Measurements from ENCODE around the gene GATAD2B.

The GATAD2B gene

DNA sequence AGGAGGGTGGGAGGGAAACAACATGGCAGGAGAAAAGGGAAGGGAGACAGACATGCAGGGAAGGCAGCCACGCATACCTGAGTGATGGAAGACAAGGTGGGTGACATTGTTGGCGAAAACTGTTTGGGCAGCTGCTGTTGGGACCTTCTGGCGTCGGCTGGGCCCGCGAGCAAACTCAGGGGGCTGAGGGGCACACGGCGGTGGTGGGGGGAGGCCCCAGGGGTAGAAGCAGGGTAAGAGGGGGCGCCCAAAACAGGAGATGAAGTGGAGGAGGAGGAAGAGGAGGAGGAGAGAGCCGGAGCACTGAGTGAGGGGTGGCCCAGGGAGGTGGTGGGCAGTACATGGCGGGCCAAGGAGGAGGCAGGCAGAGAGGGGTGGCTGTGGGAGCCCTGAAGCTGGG, 28.4 kb upstream of the GATAD2B start:
- no peak for DNase-seq

DNA sequence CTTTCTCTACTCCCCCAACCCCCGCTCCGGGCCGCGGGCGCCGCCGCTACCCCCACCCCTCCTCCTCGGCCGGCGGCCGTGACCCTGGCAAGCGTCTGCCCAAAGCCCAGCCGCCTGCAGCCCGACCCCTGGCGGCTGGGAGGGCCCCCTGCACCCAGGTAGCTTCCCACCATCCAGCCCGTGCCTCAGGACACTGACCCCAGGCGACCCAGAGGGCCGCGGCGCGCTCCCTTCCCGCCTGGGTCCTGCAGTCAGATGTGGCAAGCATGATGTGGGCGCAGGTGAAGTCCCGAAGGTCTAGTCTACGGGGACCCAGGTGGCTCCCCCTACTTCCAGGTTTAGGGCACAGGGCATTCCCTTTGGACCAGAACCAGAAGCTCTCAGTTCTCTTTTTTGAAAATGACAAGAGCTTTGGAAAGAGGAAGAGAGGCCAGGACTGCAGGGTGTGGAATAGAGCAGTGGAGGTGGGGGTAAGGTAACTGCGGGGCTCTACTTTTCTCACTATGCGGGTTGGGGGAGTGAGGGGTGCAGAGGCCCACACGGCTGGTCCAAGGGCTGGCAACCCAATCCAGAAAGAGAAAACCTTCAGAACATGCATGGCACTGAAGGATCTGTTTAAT, 24.0 kb upstream of the GATAD2B start, which contains the start of gene DENND4B:
Gene DENND4B, minus strand, starts transcription at position 97 of the 620 bp plus-strand sequence. CDS start 2,344 bp downstream, outside the sequence.
- DNase-seq, result peak; percentile 99

DNA sequence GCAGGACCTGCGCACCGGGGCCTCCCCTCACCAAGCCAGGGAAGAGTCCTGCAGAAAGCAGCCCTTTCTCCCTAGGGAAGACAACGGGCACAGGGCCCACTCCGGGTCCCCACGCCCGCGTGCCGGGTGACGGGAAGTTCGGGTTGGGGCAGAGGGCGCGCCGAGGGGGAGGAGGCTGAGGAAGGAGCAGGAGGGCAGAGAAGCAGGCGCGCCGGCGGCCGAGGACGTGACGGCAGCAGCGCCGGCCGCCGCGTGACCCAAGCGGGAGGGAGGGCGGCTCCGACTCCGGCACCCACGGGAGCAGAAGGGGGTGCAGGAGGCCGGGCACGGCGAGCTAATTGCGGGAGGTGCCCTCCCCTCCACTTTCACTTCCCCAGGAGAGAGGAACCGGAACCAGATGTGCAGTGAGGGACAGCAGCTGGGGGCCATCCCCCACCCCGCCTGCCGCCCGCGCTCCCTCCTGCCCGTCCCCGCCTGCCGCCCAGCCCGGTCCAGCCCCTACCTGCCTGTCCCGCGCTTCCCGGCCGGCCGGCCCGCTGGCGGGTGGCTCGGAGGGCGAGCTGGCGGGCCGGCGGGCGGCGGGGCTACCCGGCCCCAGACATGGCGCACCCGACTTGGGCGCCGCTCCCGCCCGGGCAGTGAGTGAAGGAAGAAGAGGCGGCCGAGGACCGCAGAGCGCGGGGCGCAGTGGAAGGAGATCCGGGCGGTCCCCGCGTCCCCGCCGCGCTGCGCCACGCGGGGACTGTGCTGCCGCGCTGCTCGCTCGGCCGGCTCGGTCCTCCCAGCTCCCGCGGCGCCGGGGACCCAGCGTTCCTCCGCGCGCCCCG, 23.2 kb upstream of the GATAD2B start:
- DNase-seq, result peak; percentile 78

DNA sequence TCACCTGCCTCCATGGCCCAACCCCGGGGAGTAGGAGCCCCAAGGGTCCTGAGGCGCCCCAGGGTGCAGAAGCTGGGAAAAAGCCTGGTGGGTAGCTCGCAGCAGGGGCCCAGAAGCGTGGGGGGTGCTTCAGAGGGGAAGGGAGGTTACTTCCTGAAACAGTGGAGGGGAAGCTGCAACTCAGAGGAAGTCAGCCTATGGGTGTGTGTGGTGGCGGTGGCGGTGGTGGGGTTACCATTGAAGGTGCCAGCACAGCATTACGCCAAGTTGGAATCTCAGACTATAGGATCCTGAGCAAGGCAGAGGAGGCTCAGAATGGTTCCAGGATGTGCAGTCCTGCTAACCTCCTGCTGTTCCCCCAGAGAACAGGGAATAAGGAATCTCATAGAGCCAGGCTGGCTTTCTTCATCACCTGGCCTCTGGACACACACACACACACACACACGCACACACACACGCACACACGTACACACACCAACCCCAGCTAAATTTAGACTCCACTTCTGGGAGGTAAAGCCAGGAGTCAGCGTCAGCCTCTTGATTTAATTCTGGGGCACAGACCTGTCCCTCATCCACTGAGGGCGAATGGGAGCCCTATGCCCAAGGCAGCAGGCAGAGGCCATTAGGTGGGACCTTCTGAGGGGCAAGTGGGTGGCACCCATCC, 22.5 kb upstream of the GATAD2B start:
- DNase-seq, result no peak

DNA sequence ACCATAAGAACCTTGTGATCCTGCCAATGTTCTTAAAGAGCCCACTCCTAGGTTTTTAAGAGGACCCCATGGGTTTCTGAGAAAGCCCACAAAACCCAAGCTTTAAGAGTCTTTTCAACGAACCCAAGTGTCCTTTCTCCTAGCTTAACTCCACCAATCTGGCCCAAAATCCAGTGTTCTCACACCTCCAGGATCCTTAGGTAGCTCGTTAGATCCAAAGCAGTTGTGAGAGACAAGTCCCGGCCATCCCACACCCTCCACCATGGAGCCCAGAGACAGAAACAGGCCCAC, 22.0 kb upstream of the GATAD2B start:
- DNase-seq, result no peak

DNA sequence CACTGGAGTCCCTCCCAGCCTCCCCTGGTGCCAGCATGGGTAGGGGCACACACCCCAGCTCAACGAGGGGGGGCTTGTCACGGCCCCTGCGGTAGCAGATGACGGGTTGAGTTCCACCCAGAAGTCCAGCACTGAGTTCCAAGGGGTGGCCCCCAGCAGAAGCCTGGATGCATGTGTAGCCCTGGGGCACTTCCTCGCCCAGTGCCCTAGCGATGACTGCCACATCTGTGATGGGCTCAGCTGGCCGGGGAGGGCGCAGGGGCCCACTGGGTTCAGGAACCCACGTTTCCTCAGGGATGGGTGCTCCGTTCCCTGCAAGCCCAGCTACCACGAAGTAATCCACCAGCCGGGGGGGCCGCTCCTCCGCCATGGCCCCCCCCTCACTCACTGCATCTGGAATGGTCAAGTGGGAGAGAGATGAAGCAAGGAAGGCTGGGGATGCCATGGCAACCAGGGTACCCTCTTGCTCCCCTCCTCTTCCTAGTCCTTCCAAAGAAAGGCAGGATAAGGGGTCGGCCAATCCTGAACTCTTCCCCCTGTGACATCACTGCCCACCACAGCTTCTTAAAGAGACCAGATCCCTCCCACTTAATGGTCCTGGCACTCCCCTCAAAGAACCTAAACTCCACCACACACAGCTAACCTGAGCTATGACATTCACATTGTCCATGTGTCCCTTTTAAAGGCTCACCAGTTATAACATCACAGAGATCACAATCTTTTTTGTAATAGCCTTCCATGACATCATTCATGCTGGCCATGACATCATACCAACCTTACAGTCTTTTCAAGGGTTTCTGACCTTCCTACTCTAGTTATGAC, 21.4 kb upstream of the GATAD2B start:
- DNase-seq, result no peak

DNA sequence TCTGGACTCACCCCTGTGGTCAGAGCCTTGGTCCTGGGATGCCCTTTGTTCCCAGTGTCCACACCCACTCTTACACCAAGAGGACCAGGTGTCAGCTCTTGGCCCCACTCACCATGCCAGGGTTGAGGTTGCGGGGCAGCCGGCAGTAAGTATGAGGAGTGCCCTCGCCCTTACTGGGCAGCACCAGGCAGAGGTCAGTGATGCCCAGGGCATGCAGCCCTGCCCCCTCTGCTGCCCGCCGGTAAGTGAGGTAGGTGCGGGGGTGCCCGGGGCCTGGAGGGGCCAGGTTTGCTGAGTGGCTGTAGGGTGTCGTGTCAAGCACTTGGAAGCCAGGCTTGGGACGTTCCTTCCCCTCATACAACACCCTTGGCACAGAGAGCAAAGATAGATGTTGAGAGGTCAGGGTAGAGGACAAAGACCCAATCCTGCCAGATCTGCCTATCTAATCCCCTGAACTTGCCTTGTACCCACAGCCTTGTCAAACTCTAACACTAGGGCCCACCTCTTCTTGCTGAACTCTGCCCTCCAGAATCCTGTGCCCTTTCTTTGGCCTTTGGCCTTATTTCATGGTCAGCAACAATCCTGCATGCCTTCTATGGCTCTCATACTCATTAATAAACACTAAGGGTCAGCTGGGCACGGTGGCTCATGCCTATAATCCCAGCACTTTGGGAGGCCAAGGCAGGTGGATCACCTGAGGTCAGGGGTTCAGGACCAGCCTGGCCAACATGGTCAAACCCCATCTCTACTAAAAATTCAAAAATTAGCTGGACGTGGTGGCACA, 20.2 kb upstream of the GATAD2B start:
- DNase-seq, result no peak

DNA sequence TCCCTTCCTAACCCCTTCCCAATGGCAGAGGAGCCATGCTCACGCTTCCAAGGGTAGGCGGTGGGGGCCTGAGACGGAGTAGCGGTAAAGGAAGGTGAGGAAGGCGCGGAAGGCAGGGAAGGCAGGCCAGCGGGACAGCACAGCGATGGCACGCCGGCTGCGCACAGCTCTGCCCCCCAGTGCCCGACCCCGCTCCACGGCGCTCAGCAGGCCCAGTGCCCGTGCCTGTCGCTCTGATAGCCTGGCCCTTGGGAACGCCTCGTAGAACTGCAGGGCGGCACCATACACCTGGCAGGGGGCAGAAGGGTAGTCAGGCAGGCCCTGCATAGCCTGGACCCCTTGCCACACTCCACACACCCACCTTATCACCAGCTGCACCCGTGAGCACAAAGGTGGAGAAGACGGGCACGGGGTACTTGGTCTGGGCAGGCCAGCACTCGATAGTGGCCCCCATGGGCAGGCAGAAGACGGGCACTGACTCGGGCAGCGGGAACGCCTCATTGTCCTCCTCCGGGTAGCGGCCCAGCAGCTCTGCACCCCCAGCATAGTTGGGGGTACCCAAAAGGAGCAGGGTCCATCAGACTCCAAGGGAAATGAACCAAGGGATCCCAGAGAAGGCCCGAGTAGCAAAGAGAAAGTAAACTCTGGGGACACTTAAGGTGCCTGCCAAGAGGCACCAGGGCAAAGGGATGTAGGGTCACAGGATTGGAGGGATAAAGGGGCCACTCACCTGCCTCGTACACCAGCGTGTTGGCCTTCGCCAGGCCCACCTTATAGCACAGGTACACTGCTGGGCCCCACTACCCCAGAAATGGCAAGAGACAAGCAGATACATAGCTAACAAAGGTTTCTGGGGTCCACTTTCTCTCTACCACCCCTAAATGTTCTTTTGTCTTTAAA, 19.3 kb upstream of the GATAD2B start:
- DNase-seq, result no peak

DNA sequence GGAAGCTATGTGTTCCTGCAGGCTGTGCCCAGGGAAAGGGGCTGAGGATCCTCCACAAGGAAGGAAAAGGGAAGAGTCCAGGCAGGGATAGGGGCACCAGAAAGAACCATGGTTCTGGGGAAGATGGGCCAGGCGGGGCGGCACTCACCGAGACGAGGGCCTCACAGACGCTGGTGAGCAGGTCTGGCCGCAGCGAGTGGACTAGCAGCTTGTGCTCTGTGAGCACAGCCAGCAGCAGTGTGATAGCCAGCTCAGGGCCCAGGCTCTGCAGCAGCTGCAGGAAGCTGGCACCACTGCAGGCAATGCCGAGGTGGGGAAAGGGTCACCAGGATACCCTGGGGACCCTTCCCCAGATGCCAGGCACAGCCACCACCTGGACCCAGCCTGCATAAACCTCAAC, 18.0 kb upstream of the GATAD2B start:
- no peak for DNase-seq

DNA sequence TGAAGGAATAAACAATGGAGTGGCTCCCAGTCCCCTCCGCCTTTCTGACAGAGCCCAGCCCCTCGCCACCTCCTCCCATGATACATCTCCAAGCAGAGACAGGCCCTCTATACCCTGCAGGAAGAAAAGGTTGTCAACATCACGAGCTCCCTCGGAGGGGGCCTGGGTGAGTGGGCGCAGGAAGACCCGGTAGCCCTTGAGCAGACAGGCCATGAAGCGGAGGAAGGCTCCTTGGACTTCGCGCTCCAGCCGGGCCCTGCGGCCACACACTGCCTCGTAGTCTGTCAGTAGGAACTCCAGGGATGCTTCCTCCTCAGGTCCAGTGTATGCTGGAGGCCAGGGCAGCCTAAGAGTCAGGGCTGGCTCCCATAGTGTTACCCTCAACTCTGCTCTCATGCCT, 16.7 kb upstream of the GATAD2B start:
- DNase-seq, result no peak

DNA sequence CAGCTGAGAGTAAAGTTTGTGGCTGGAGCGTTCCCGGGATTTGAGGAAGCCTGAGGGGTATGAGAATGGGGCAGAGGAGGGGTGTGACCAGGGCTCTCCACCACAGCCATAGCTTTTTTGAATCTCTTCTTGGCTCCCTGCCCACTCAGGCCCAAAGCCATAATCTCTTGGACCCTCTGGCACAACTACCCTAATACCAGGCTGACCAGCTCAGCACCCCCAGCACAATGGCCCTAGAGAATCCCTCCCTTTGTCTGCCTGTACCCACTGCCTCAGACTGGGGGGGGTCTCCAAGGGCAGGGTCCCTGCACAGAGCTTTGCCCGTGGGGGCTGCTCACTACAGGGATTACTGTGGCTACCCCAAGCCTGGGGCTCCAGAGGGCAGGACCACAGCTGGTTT, 16.2 kb upstream of the GATAD2B start:
- no peak for DNase-seq

DNA sequence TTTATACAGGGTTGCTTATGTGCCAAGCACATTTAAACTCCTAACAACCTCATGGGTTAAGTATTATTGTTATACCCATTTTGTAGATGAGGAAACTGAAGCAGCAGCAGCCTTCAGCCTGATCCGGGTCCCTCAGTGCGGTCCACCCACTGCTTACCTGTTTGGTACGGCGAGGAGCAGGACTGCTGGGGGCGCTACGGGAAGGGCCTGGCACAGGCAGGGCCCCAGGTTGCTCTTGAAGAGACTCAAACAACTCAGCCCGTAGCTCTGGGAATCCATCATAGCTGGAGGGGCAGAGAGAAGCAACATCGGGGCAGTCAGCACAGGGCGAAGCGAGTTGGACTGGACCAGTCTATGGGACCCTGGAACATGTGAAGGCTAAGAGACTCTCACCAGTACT, 14.6 kb upstream of the GATAD2B start:
- DNase-seq, result no peak

DNA sequence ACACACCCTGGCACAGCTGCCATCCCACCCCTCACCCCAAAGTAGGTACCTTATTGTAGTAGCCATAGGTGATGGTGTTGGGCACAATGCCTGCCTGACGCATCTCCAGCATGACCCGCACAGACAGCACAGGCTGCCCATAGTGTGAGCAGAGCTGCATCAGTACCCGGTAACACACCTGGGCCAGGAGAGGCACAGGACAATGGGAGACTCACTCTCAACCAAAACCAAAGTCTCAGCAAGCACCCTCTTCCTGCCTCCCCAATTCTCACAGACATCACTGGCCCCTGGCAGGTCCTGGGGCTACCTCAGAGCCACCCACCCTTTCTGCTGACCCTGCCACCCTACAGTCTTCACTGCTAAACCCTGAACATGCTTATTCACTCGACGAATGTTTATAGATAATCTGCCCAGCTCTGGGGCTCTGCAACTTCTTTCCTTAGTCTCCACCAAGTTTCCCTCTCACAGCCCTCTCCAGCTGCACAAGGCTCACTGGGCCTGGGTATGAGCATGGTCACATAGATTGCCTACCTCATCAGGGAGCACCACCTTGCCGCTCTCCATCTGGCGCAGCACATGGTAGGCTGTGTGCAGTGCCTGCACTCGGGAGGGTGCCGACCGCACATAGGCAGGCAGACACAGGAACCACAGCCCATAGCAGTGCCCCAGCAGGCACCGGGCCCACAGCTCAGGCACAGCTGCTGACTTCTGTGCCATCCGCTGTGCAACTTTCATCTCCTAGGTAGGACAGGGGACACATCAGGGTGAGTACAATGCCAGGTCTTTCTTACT, 13.4 kb upstream of the GATAD2B start:
- DNase-seq, result no peak

DNA sequence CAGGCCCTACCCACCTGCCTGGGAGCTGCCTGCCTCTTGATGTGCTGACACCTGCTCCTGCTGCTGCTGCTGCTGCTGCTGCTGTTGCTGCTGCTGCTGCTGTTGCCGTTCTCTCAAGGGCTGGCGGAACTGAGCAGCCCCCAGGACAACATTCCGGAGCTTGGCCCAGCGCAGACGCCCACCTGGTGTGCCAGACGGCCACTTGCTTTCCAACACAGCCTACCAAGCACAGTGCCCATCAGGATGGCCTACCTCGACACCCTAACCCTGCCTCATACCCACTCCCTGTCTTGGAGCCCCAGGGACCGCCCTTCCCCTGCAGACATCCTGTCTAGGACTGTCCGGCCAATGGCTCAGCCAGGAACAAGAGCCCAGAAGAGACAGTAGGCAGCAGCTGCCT, 12.0 kb upstream of the GATAD2B start:
- no peak for DNase-seq

DNA sequence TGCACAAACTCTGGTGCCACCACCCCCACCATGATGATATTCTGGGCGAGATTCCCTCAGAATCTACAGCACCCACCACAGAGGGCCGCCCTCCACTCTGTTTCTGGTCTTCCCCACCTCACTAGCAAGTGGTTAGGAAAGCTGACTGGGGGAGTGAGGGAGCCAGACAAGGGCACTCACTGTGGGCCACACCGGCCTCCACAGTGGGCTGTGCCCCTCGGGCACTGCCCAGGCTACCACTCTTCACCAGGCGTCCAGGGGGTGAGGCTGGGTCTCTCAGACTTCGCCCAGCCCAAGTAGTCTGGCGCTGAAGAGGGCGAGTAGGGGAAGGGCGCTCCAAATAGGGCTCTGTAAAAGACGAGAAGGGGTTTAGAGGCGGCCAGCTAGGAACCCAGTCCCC, 11.2 kb upstream of the GATAD2B start:
- DNase-seq, result no peak

DNA sequence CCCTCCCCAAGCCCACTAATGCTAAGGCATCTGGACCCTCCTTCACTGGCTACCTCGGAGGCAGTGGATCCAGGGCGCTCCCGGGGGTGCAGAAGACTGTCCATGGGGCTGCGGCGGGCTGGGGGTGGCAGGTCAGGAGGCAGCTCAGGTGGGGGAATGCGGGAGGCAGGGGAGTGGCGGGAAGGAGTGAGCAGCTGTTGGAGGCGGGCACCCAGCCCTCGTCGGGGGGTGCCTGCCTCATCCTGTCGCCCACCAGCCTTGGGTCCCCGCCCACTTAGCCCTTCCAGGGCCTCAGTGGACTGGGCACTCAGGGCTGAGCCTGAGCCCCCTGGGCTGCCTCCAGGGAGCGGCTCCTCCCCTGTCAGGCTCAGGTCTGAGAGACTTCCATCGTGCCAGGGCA, 10.7 kb upstream of the GATAD2B start:
- DNase-seq, result no peak

DNA sequence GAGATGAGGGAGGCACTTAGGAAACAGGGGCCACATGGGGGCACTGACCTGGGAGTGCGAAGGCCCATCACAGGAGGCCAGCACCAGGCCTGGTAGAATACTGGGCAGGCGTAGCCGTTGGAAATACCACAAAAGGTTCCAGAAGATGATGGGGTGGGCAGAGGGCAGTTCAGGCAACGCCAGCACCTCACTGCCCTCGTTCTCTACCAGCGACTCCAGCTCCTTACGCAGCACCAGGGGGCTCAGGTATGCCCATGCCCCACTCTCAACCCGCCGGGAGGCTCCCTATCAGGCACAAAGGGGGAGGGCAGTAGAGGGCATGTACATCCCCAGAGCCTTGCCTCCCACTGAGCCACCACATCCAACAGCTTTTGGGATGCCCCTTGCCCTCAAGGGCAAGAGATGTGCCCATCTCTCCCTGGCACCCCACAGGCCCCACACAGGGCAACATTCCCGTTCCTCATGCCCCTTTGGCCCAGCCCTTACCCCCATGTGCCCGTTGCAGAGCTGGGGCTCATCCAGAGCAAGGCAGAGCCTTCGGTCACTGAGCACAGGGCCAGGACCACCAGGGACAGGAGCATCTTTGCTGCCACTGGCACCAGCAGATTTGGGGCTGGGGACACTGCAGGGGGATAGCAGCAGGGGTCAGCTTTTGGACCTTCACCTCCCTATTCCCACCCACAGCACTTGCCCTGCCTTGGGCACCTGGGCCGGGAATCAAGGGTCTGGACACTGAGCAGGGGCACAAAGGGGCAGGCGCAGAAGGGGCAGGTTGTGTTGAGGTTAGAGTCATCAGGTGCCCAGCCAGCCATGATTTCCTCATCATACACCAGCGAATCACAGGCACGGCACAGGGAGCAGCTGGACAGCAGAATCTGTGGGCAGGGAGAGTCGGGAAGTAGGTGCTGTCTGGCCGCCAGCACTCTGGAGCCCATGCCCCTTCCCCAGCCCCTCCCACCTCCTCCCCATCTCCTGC, 9.7 kb upstream of the GATAD2B start:
- DNase-seq, result no peak

DNA sequence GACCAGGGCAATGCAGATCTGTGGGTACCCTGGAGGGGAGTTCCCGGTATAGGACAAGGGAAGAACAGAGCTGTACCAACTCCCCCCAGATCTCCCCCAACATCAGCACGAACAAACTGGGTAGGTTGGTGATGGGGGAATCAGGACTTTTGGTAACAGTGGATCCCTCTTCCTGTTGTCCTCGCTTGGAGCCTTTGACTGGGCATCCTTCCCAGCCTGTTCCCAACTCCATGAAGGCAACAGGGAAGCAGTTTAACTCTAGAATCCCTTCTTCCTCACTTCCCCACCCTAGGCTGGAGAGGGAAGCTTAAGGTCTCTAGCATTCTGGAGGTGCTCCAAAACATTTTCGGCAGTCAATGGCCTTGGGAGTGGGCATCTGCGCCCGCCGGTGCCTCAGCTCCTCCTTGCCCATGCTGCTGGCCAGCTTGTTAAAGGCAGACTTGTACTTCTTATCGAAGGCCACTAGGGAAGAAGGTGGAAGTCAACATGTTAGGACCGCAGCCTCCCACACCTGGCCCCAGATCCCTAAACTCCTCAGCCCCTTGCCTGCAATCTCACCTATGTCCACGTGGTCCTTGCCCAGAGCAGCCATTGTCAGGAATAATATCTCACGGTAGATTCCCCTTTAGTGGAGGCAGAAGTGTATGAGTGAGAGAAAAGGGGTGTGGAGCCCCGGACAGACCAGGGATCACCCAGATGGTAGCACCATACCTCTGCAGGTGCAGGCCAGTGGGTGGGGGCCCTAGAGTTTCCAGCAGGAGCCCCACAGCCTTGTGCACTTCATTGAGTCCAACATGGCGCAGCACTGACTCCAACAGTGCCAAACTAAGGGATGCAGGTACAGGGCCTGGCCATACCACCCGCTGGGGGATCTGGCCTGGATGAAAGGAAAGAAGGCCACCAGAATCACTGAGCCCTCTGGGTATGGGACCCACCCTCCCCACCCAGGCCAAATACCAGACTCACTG, 7.5 kb upstream of the GATAD2B start:
- no peak for DNase-seq
